K562 (cell line): ENCODE results near the gene CENPN.

Source experiments
- MTF1 ChIP-seq: fragments of 250-450 bp; sonication (Bioruptor Pico); IDR thresholded peaks from 2 replicates; pipeline ENCODE4 v1.9.0; 2021; ENCODE audit warnings: moderate library complexity, mild to moderate bottlenecking, inconsistent platforms, borderline replicate concordance
- POLR2A ChIP-seq: fragments of 450-650 bp; conservative IDR thresholded peaks from 2 replicates; pipeline ENCODE4 v1.6.1; 2016

DNA sequence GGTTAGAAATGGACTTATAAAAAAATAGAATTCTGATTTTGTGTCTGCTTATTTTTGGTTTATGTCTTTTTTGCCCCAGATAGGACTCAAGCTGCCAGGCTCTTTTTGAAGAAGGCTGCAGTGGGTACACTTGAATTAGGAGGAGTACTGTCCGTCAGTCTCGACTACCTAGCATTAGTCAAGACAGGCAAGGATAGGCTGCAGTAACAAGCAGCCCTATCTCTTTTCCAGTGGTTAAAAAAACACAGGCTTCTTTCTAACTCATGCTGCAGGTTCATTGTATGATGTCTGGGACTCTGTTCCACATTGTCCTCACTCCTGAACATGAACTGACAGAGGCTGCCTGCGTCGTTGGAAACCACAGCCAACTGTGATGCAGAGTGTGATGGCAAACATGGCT lies 62.0 kb downstream of the CENPN start:
- TF ChIP-seq MTF1 (CRISPR knock-in tag) (no peak), POLR2A (no peak)
